Endothelial cell of umbilical vein (primary cell): Measurements from ENCODE around the gene ZBTB33.

Source experiments
- CTCF ChIP-seq, 2 donors: IDR thresholded peaks; 1 replicate in 1 of 2; 2 replicates in 1 of 2; pipeline ENCODE4 v1.5.1; 2011; ENCODE audit warnings: low read length in 2 of 2, mild to moderate bottlenecking in 2 of 2, moderate library complexity in 2 of 2, control low read depth in 1 of 2, inconsistent platforms in 1 of 2, low read depth in 1 of 2; ENCODE audit not compliant: insufficient read depth in 1 of 2; ENCODE audit errors: extremely low read depth in 1 of 2
- POLR2A ChIP-seq: IDR thresholded peaks from 2 replicates; pipeline ENCODE4 v1.6.1; 2012; ENCODE audit warnings: low read depth, mild to moderate bottlenecking, control low read depth, low read length

- TF ChIP-seq POLR2A = no peak
- no peak for TF ChIP-seq CTCF (IDR thresholded peaks at IDR 0.05; ENCODE audit: extremely low read depth in 1 of 2, insufficient read depth in 1 of 2, low read depth in 1 of 2, low read length in 2 of 2)
Measured at GRCh38 chrX:120224388-120224787, 26.2 kb upstream of the ZBTB33 start.
